ENCODE data around the gene TBCD. TPM values are rescaled to one million over a fixed set of nuclear protein-coding genes. Genes with fewer than 3 reads are reported as not detected.

TBCD gene
- total RNA-seq, 2 donors from 2014 or later, result 64.0 to 123 TPM

DNA sequence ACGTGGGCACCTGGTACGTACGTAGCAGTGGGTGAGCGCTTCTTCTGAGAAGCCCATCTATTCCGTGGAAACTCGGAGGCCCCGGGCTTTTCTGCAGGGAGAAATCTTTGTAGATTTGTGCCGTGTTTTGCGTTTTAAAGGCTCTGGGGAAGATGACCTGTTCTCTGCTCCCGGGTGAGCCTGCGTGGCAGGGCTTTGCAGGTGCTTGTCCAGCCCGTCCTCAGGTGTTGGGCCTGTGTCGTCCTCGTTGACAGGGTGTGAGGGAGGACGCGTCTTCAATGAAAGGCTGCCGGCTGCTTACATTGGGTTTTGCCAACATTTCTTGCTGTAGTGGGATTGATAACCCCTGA, 175.4 kb downstream of the TBCD start:
- Histone ChIP-seq H3K9me3 (no peaks in the 10 kb centered on the region), H3K27ac (no peak overlapping the region), H3K4me1 (replicated peaks) (no peaks in the 10 kb centered on the region), H3K4me3 (no peak overlapping the region), H3K36me3 (peaks cover 0 to 4% of the 10 kb centered on the region in 2 donors), H3K27me3 (replicated peaks; ENCODE audit: insufficient read depth) (no peaks in the 10 kb centered on the region)
- intact Hi-C loops (cut with DNase I), result no loop called here
- WGBS, result 93% methylated on average over 17 of the region's 17 CpGs
- TF ChIP-seq POLR2A (IDR thresholded peaks at IDR 0.05) (no peak), POLR2AphosphoS5 (IDR thresholded peaks at IDR 0.05) (no peak)
- TF ChIP-seq, protein P1, sequence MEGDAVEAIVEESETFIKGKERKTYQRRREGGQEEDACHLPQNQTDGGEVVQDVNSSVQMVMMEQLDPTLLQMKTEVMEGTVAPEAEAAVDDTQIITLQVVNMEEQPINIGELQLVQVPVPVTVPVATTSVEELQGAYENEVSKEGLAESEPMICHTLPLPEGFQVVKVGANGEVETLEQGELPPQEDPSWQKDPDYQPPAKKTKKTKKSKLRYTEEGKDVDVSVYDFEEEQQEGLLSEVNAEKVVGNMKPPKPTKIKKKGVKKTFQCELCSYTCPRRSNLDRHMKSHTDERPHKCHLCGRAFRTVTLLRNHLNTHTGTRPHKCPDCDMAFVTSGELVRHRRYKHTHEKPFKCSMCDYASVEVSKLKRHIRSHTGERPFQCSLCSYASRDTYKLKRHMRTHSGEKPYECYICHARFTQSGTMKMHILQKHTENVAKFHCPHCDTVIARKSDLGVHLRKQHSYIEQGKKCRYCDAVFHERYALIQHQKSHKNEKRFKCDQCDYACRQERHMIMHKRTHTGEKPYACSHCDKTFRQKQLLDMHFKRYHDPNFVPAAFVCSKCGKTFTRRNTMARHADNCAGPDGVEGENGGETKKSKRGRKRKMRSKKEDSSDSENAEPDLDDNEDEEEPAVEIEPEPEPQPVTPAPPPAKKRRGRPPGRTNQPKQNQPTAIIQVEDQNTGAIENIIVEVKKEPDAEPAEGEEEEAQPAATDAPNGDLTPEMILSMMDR (IDR thresholded peaks at IDR 0.05), result no peak
- no peak for DNase-seq (ENCODE audit: low spot score)

DNA sequence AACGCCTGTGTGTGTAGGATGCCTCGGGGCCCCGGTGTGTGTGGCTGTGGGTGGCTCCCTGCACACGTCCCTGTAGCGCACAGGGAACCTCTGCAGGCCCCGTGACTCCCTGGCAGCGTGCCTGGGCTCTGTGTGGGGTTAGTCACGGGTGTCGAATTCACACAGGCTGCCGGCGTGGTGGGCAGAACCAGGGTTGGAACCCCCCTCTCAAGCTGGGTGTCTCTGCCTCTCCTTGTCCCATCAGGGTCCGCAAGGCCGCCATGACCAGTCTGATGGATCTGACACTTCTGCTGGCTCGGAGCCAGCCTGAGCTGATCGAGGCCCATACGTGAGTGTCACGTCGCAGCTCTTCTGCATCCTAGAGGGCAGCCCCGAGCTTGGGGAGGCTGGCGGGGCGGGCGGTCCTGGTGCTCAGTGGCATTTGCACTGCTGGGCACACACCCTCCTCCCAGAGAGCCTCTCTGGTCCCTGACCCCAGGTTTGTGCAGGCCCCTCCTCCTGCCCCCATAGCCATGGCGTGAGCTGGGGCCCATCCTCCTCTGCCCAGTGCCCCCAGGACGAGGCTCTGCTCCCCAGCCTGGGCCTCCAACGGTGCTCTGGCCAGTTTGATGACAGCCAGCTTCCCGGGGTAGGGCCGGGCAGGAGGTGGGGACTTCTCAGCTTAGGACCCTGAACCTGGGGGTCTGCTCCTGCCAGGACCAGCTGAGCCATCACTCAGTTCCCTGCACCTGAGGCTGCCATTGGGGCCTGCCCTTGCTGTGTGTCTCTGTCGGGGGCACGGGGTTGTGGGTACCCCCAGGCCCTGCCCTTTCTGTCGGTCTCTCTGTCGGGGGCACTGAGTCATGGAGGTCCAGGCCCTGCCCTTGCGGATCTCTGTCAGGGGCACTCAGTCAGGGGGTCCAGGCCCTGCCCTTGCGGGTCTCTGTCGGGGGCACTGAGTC, 176.1 kb downstream of the TBCD start:
- H3K36me3 ChIP-seq, result peaks cover 0 to 4% of the 10 kb centered on the region in 2 donors
- no peaks in the 10 kb centered on the region for H3K9me3 ChIP-seq
- no peaks in the 10 kb centered on the region for H3K27me3 ChIP-seq (replicated peaks; ENCODE audit: insufficient read depth)
- H3K4me3 ChIP-seq, result no peak overlapping the region
- intact Hi-C loops (cut with DNase I), result no loop called here
- WGBS, result 86% methylated on average over 29 of the region's 34 CpGs
- no peaks in the 10 kb centered on the region for H3K4me1 ChIP-seq (replicated peaks)
- H3K27ac ChIP-seq, result no peak overlapping the region
- TF ChIP-seq POLR2A (IDR thresholded peaks at IDR 0.05) (no peak), POLR2AphosphoS5 (IDR thresholded peaks at IDR 0.05) (no peak)
- TF ChIP-seq, protein P1 (IDR thresholded peaks at IDR 0.05), result no peak
- DNase-seq (ENCODE audit: low spot score), result no peak

DNA sequence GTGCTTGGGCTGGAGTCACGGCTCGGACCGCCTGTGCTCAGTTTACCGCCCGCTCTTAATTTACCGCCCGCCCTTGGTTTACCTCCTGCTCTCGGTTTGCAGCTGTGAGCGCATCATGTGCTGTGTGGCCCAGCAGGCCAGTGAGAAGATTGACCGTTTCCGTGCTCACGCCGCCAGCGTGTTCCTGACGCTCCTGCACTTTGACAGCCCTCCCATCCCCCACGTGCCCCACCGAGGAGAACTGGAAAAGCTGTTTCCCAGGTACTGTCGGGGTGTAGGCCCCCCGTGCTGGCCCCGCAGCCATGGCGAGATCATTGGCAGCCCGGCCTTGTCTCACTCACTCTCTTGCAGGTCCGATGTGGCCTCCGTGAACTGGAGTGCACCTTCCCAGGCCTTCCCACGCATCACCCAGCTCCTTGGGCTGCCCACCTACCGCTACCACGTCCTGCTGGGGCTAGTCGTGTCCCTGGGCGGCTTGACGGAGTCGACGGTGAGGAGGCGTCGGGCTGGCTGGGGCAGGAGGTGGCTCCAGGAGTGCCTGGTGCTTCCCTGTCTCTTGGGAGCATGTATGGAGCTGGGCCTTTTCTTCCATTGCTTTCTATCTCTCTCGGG, 177.3 kb downstream of the TBCD start:
- Histone ChIP-seq H3K27me3 (replicated peaks; ENCODE audit: insufficient read depth) (no peaks in the 10 kb centered on the region), H3K4me1 (replicated peaks) (no peaks in the 10 kb centered on the region), H3K36me3 (peaks cover 4 to 9% of the 10 kb centered on the region in 2 donors), H3K4me3 (no peak overlapping the region), H3K27ac (no peak overlapping the region), H3K9me3 (no peaks in the 10 kb centered on the region)
- 92% methylated on average over 35 of the region's 35 CpGs for WGBS
- TF ChIP-seq, protein P1 (IDR thresholded peaks at IDR 0.05), result no peak
- no peak for TF ChIP-seq POLR2A (IDR thresholded peaks at IDR 0.05)
- TF ChIP-seq POLR2AphosphoS5 (IDR thresholded peaks at IDR 0.05), result no peak
- DNase-seq (ENCODE audit: low spot score), result no peak
- intact Hi-C loops (cut with DNase I), result no loop called here

DNA sequence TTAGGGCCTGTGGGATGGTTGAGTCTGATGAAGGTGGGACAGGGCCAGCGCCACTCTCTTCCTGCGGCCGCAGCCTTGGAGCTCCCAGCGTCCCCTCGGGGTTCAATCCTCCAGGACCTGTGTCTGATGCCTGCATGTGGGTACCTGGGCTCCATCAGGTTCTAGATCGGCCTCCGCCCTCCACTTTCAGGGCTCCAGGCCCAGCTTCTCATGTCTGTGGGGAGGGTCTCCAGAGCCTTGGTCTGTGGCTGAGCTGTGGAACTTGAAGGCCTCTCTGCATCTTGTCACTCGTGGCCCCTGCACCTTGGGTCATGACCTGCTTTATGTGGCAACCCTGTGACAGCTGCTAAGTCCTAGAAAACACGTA, 177.8 kb downstream of the TBCD start:
- intact Hi-C loops (cut with DNase I), result no loop called here
- no peak for TF ChIP-seq POLR2AphosphoS5 (IDR thresholded peaks at IDR 0.05)
- no peak for TF ChIP-seq POLR2A (IDR thresholded peaks at IDR 0.05)
- TF ChIP-seq, protein P1 (IDR thresholded peaks at IDR 0.05), result no peak
- no peak overlapping the region for H3K27ac ChIP-seq
- H3K4me1 ChIP-seq (replicated peaks), result no peaks in the 10 kb centered on the region
- no peak overlapping the region for H3K4me3 ChIP-seq
- no peak for DNase-seq (ENCODE audit: low spot score)
- WGBS, result 95% methylated on average over 8 of the region's 9 CpGs
- no peaks in the 10 kb centered on the region for H3K9me3 ChIP-seq
- H3K27me3 ChIP-seq (replicated peaks; ENCODE audit: insufficient read depth), result no peaks in the 10 kb centered on the region
- peaks cover 4 to 10% of the 10 kb centered on the region in 2 donors for H3K36me3 ChIP-seq
